GM23248 (cell line): ENCODE results near the gene CDK5RAP3. TPM values are rescaled to one million over a fixed set of nuclear protein-coding genes. Genes with fewer than 3 reads are reported as not detected.

Experiments
- DNase-seq: peaks from one replicate; pipeline ENCODE4 v3.0.0-alpha.2; 2015
- H2AFZ ChIP-seq: fragments of 200-600 bp; sonication (generic); 2 replicates; pipeline ENCODE4 v1.6.1; 2016; ENCODE audit warnings: antibody characterized with exemption
- H3F3A ChIP-seq: fragments of 200-600 bp; sonication (generic); 2 replicates; pipeline ENCODE4 v1.6.1; 2016; ENCODE audit warnings: mild to moderate bottlenecking, antibody characterized with exemption, mixed run types; ENCODE audit not compliant: insufficient read depth
- H3K27ac ChIP-seq: fragments of 200-600 bp; sonication (generic); 2 replicates; pipeline ENCODE4 v1.5.1; 2016; ENCODE audit warnings: mild to moderate bottlenecking
- H3K27me3 ChIP-seq: fragments of 200-600 bp; sonication (generic); replicated peaks from 2 replicates; pipeline ENCODE4 v1.6.1; 2016; ENCODE audit warnings: mild to moderate bottlenecking; ENCODE audit not compliant: insufficient read depth
- H3K36me3 ChIP-seq: fragments of 200-600 bp; sonication (generic); 2 replicates; pipeline ENCODE4 v1.6.1; 2016; ENCODE audit warnings: low read depth, mild to moderate bottlenecking
- H3K4me1 ChIP-seq: fragments of 200-600 bp; sonication (generic); 2 replicates; pipeline ENCODE4 v1.6.1; 2016; ENCODE audit warnings: mild to moderate bottlenecking; ENCODE audit not compliant: insufficient read depth
- H3K4me2 ChIP-seq: fragments of 200-600 bp; sonication (generic); one replicate; pipeline ENCODE4 v1.6.1; 2016; ENCODE audit warnings: mild to moderate bottlenecking; ENCODE audit not compliant: unreplicated experiment
- H3K4me3 ChIP-seq: fragments of 200-600 bp; sonication (generic); 2 replicates; pipeline ENCODE4 v1.5.1; 2016; ENCODE audit warnings: mild to moderate bottlenecking
- H3K79me2 ChIP-seq: fragments of 200-600 bp; sonication (generic); 2 replicates; pipeline ENCODE4 v1.6.1; 2016; ENCODE audit warnings: mild to moderate bottlenecking; ENCODE audit not compliant: insufficient read depth
- H3K9ac ChIP-seq: fragments of 200-600 bp; sonication (generic); 2 replicates; pipeline ENCODE4 v1.6.1; 2016; ENCODE audit warnings: mild to moderate bottlenecking
- H3K9me2 ChIP-seq: fragments of 200-600 bp; sonication (generic); 2 replicates; pipeline ENCODE4 v1.6.1; 2016; ENCODE audit warnings: mixed run types, mild to moderate bottlenecking, moderate library complexity; ENCODE audit not compliant: insufficient read depth
- H3K9me3 ChIP-seq: fragments of 200-600 bp; sonication (generic); one replicate; pipeline ENCODE4 v1.6.1; 2017; ENCODE audit warnings: low read depth
- H4K20me1 ChIP-seq: fragments of 200-600 bp; sonication (generic); 2 replicates; pipeline ENCODE4 v1.6.0; 2016; ENCODE audit not compliant: insufficient read depth
- EZH2 ChIP-seq: fragments of 200-600 bp; sonication (generic); IDR thresholded peaks from 2 replicates; pipeline ENCODE4 v1.6.1; 2018; ENCODE audit warnings: antibody characterized with exemption, mild to moderate bottlenecking; ENCODE audit not compliant: insufficient read depth, poor library complexity, severe bottlenecking
- EZH2phosphoT487 ChIP-seq: fragments of 200-600 bp; sonication (generic); IDR thresholded peaks from 2 replicates; pipeline ENCODE4 v1.6.1; 2018; ENCODE audit warnings: antibody characterized with exemption, moderate library complexity, mild to moderate bottlenecking, low read depth; ENCODE audit not compliant: insufficient read depth
- WGBS, 2 experiments: methylation state at CpG; one replicate each; pipeline ENCODE4 v1.1.6; 2015 to 2017; ENCODE audit warnings: low lambda C conversion rate in 2 of 2, low coverage in 1 of 2; ENCODE audit errors: missing lambda C conversion rate in 2 of 2; 5-methylcytosine and 5-hydroxymethylcytosine counted together
- in situ Hi-C: fragments of 300-500 bp; cut with MboI; formaldehyde crosslinking; loops from 2 replicates; pipeline ENCODE4 v1.15.0; 2020
- polyA plus RNA-seq: library from polyadenylated mRNA; unstranded; fragments of >200 nt; fragmentation: Nextera tagmentation; extraction: Ambion mirVana; gene quantifications from 2 replicates; pipeline ENCODE4 v1.2.1, GENCODE V29; 2016
- total RNA-seq: library from RNA; depleted of rRNA; stranded (reverse); fragments of >200 nt; shearing (Covaris generic); gene quantifications from 2 replicates; pipeline ENCODE4 v1.2.3, GENCODE V29; 2014

Gene CDK5RAP3
- total and polyA plus RNA-seq, 2 experiments from 2014 or later: 61.7 to 92.2 TPM

- no peaks in the 10 kb centered on the region for H3K27me3 ChIP-seq
- peak overlapping the region; percentile 97 for H2AFZ ChIP-seq
- no peaks in the 10 kb centered on the region for H3K9me2 ChIP-seq
- no peaks in the 10 kb centered on the region for H3K9me3 ChIP-seq
- peaks cover 19% of the 10 kb centered on the region for H3F3A ChIP-seq
- in situ Hi-C loops: no loop called here
- TF ChIP-seq EZH2 (no peak), EZH2phosphoT487 (no peak)
- WGBS, 2 experiments: 6 to 7% methylated on average over 4 of the region's 4 CpGs
- no peaks in the 10 kb centered on the region for H3K79me2 ChIP-seq
- H3K27ac ChIP-seq: peak overlapping the region; percentile 96
- peaks cover 45% of the 10 kb centered on the region for H3K4me1 ChIP-seq
- peak overlapping the region; percentile 77 for H3K9ac ChIP-seq
- no peaks in the 10 kb centered on the region for H3K36me3 ChIP-seq
- peak; percentile 86 for DNase-seq
- no peaks in the 10 kb centered on the region for H4K20me1 ChIP-seq
- H3K4me2 ChIP-seq: peak overlapping the region; percentile 43
- peak overlapping the region; percentile 9; the same call in 1 of the 2 replicates for H3K4me3 ChIP-seq
These were observed 31.5 kb downstream of the CDK5RAP3 start for GRCh38 chr17:48002266-48002915.

- Histone ChIP-seq H2AFZ (peak overlapping the region; percentile 97), H3K9me3 (no peaks in the 10 kb centered on the region), H3K9ac (peak overlapping the region; percentile 77), H3K9me2 (no peaks in the 10 kb centered on the region), H3F3A (peaks cover 19% of the 10 kb centered on the region), H4K20me1 (no peaks in the 10 kb centered on the region), H3K27me3 (no peaks in the 10 kb centered on the region), H3K4me2 (peak overlapping the region; percentile 43), H3K27ac (peak overlapping the region; percentile 96), H3K36me3 (no peaks in the 10 kb centered on the region), H3K4me3 (no peak overlapping the region; the same call in 1 of the 2 replicates), H3K4me1 (peaks cover 45% of the 10 kb centered on the region), H3K79me2 (no peaks in the 10 kb centered on the region)
- peak; percentile 45 for DNase-seq
- WGBS, 2 experiments: 31 to 33% methylated on average over 7 of the region's 7 CpGs
- TF ChIP-seq EZH2phosphoT487 (no peak), EZH2 (no peak)
- in situ Hi-C loops: no loop called here
These were observed 32.1 kb downstream of the CDK5RAP3 start for GRCh38 chr17:48002916-48003416.

GRCh38 chr17:48003417-48004151 lies 32.7 kb downstream of the CDK5RAP3 start:
- Histone ChIP-seq H3K9ac (no peak overlapping the region), H4K20me1 (no peaks in the 10 kb centered on the region), H3K4me1 (peaks cover 45% of the 10 kb centered on the region), H3K4me3 (no peak overlapping the region), H3F3A (peaks cover 19% of the 10 kb centered on the region), H3K36me3 (no peaks in the 10 kb centered on the region), H3K9me3 (no peaks in the 10 kb centered on the region), H2AFZ (peak overlapping the region; percentile 97), H3K4me2 (no peak overlapping the region), H3K79me2 (no peaks in the 10 kb centered on the region), H3K9me2 (no peaks in the 10 kb centered on the region), H3K27ac (peak overlapping the region; percentile 96), H3K27me3 (no peaks in the 10 kb centered on the region)
- DNase-seq: no peak
- in situ Hi-C loops: no loop called here
- 78 to 87% methylated on average over 11 to 17 of the region's 17 CpGs for WGBS, 2 experiments
- TF ChIP-seq EZH2 (no peak), EZH2phosphoT487 (no peak)

- 0 out of 2 replicates have a peak overlapping the region, but pooled peaks have one; percentile 5 for H3K27ac ChIP-seq
- no peaks in the 10 kb centered on the region for H3K27me3 ChIP-seq
- H3F3A ChIP-seq: peaks cover 19% of the 10 kb centered on the region
- in situ Hi-C loops: no loop called here
- peaks cover 37% of the 10 kb centered on the region for H3K4me1 ChIP-seq
- H3K4me3 ChIP-seq: no peak overlapping the region
- no peaks in the 10 kb centered on the region for H3K79me2 ChIP-seq
- 47 to 70% methylated on average over 3 of the region's 3 CpGs for WGBS, 2 experiments
- no peaks in the 10 kb centered on the region for H3K9me2 ChIP-seq
- no peaks in the 10 kb centered on the region for H3K36me3 ChIP-seq
- TF ChIP-seq EZH2phosphoT487 (no peak), EZH2 (no peak)
- H4K20me1 ChIP-seq: no peaks in the 10 kb centered on the region
- peak; percentile 22 for DNase-seq
- H3K9ac ChIP-seq: no peak overlapping the region
- H3K4me2 ChIP-seq: peak overlapping the region; percentile 1
- peak overlapping the region; percentile 97 for H2AFZ ChIP-seq
- no peaks in the 10 kb centered on the region for H3K9me3 ChIP-seq
These were observed 34.1 kb downstream of the CDK5RAP3 start for GRCh38 chr17:48004983-48005382.
